NCI-H82 treated with DMSO at 0.1 percent for 48 hours (cell line): ENCODE data around the gene MSANTD2.

Experiments used
- DNase-seq: peaks from one replicate; lab custom pipeline; 2025; ENCODE audit not compliant: unreplicated experiment; lab: John Stamatoyannopoulos, UW

Gene MSANTD2

GRCh38 chr11:124754309-124754708 lies 45.9 kb downstream of the MSANTD2 start:
- no peak for DNase-seq

- no peak for DNase-seq
Measured at GRCh38 chr11:124753624-124754023, 46.6 kb downstream of the MSANTD2 start.

GRCh38 chr11:124753205-124753604 lies 47.0 kb downstream of the MSANTD2 start:
- DNase-seq, result no peak

GRCh38 chr11:124752471-124753102 lies 47.6 kb downstream of the MSANTD2 start:
- no peak for DNase-seq

GRCh38 chr11:124751741-124752470 lies 48.3 kb downstream of the MSANTD2 start, which contains the start of gene VSIG2:
TSS of gene VSIG2 (minus strand) at chr11:124752255. CDS start at chr11:124752137, 118 bp downstream.
- no peak for DNase-seq

GRCh38 chr11:124751391-124751740 lies 48.8 kb downstream of the MSANTD2 start:
- DNase-seq, result no peak

GRCh38 chr11:124749912-124750311 lies 50.3 kb downstream of the MSANTD2 start:
- DNase-seq, result no peak

- no peak for DNase-seq
Measured at GRCh38 chr11:124748481-124749343, 51.5 kb downstream of the MSANTD2 start.

GRCh38 chr11:124748100-124748418 lies 52.1 kb downstream of the MSANTD2 start:
- no peak for DNase-seq

GRCh38 chr11:124747406-124748099 lies 52.7 kb downstream of the MSANTD2 start:
- DNase-seq, result no peak

GRCh38 chr11:124746621-124747243 lies 53.5 kb downstream of the MSANTD2 start:
- DNase-seq, result no peak

- DNase-seq, result no peak
Measured at GRCh38 chr11:124745835-124746620, 54.2 kb downstream of the MSANTD2 start.

GRCh38 chr11:124745270-124745834 lies 54.9 kb downstream of the MSANTD2 start:
- DNase-seq, result no peak

- no peak for DNase-seq
Measured at GRCh38 chr11:124743050-124743449, 57.2 kb downstream of the MSANTD2 start.

GRCh38 chr11:124742555-124742954 lies 57.7 kb downstream of the MSANTD2 start:
- DNase-seq, result no peak

GRCh38 chr11:124740277-124740882 lies 59.8 kb downstream of the MSANTD2 start:
- DNase-seq, result no peak

GRCh38 chr11:124739479-124740276 lies 60.5 kb downstream of the MSANTD2 start, which contains the start of gene NRGN:
TSS of gene NRGN (plus strand) at chr11:124739942. CDS start at chr11:124740085, 143 bp downstream.
- DNase-seq, result peak; percentile 68

GRCh38 chr11:124738713-124739478 lies 61.3 kb downstream of the MSANTD2 start:
- no peak for DNase-seq
